ENCODE measurements around the gene INPP5D. TPM values are rescaled to one million over a fixed set of nuclear protein-coding genes. Genes with fewer than 3 reads are reported as not detected.
A peak's percentile ranks its signal among the peaks of the same experiment; 100 is the strongest.
"Not testable (repeated sequence)": the region's sequence is repeated elsewhere in the genome, so short reads cannot be mapped to it uniquely, and the experiment has no call there.

INPP5D gene
- total RNA-seq, 1 donor from 2014 or later: 58.5 TPM

DNA sequence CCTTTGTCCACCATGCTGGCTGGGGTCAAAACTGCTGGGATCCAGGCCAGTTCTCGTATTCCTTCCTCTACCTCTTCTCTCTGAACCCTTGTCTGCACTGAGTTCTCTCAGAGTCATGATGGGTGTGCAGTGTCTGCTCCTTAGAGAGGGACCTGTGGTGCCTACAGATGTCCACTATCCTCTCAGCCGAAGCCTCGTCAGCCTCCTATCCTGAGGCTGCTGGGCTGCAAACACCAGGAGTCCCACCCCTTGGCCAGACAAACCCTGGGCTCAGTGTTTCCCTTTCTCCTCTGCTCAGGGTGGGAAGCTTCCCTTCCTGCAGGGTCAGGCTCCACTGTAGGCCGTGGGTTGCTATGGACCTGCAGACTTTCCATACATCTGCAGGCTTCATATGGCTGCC, 2.3 kb downstream of the INPP5D start:
- H3K27ac Mint-ChIP-seq: peak overlapping the region; percentile 31
- H3K4me1 Mint-ChIP-seq (ENCODE audit: low read depth): peaks cover 45% of the 10 kb centered on the region
- H3K27me3 Mint-ChIP-seq (ENCODE audit: low read depth): no peaks in the 10 kb centered on the region
- intact Hi-C loops (cut with micrococcal nuclease): loop anchor here (5.0 to 10.0 kb wide), 3 partner anchors 168 to 365 kb away; partner anchors contain the start of genes ATG16L1 and GIGYF2
- H3K36me3 Mint-ChIP-seq (ENCODE audit: low read depth): peaks cover 46% of the 10 kb centered on the region
- H3K4me3 Mint-ChIP-seq (ENCODE audit: low read depth): peak overlapping the region; percentile 91
- no peak for DNase-seq (ENCODE audit: low spot score)
- H3K9me3 Mint-ChIP-seq: no peaks in the 10 kb centered on the region

DNA sequence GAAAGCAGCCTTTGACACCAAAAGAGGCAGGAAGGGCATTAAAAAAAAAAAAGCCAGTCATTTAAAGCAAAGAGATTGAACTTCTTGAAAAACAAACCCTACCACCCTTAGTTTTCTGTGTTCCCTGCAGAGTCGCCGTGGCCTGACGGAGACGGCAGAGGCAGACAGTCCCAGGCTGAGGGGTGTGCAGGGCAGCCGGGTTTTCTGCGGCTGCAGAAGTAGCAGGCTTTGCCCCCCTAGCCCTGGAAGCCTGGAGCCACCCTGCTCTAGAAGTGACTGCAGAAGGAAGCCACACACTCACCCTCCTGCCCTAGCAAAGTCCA, 2.8 kb downstream of the INPP5D start:
- Mint-ChIP-seq H3K27ac (no peak overlapping the region), H3K27me3 (ENCODE audit: low read depth) (no peaks in the 10 kb centered on the region), H3K9me3 (no peaks in the 10 kb centered on the region), H3K36me3 (ENCODE audit: low read depth) (peaks cover 47% of the 10 kb centered on the region), H3K4me3 (ENCODE audit: low read depth) (peak overlapping the region; percentile 91), H3K4me1 (ENCODE audit: low read depth) (peaks cover 45% of the 10 kb centered on the region)
- DNase-seq (ENCODE audit: low spot score): no peak
- intact Hi-C loops (cut with micrococcal nuclease): loop anchor here (5.0 to 10.0 kb wide), 3 partner anchors 168 to 366 kb away; partner anchors contain the start of genes ATG16L1 and GIGYF2

GRCh38 chr2:233063269-233063975, 3.3 kb downstream of the INPP5D start:
- H3K9me3 Mint-ChIP-seq: no peaks in the 10 kb centered on the region
- intact Hi-C loops (cut with micrococcal nuclease): loop anchor here (5.0 to 10.0 kb wide), 3 partner anchors 169 to 366 kb away; partner anchors contain the start of genes ATG16L1 and GIGYF2
- H3K4me3 Mint-ChIP-seq (ENCODE audit: low read depth): peak overlapping the region; percentile 91
- peaks cover 46% of the 10 kb centered on the region for H3K4me1 Mint-ChIP-seq (ENCODE audit: low read depth)
- no peak for DNase-seq (ENCODE audit: low spot score)
- H3K27me3 Mint-ChIP-seq (ENCODE audit: low read depth): no peaks in the 10 kb centered on the region
- peaks cover 48% of the 10 kb centered on the region for H3K36me3 Mint-ChIP-seq (ENCODE audit: low read depth)
- H3K27ac Mint-ChIP-seq: peak overlapping the region; percentile 16

- H3K9me3 Mint-ChIP-seq: no peaks in the 10 kb centered on the region
- peaks cover 48% of the 10 kb centered on the region for H3K4me1 Mint-ChIP-seq (ENCODE audit: low read depth)
- no peaks in the 10 kb centered on the region for H3K27me3 Mint-ChIP-seq (ENCODE audit: low read depth)
- no peak overlapping the region for H3K27ac Mint-ChIP-seq
- no peak for DNase-seq (ENCODE audit: low spot score)
- peaks cover 54% of the 10 kb centered on the region for H3K36me3 Mint-ChIP-seq (ENCODE audit: low read depth)
- intact Hi-C loops (cut with micrococcal nuclease): loop anchor here (5.0 to 10.0 kb wide), 3 partner anchors 169 to 367 kb away; partner anchors contain the start of genes ATG16L1 and GIGYF2
- peak overlapping the region; percentile 91 for H3K4me3 Mint-ChIP-seq (ENCODE audit: low read depth)
Observed at GRCh38 chr2:233063976-233064411, 3.9 kb downstream of the INPP5D start.

DNA sequence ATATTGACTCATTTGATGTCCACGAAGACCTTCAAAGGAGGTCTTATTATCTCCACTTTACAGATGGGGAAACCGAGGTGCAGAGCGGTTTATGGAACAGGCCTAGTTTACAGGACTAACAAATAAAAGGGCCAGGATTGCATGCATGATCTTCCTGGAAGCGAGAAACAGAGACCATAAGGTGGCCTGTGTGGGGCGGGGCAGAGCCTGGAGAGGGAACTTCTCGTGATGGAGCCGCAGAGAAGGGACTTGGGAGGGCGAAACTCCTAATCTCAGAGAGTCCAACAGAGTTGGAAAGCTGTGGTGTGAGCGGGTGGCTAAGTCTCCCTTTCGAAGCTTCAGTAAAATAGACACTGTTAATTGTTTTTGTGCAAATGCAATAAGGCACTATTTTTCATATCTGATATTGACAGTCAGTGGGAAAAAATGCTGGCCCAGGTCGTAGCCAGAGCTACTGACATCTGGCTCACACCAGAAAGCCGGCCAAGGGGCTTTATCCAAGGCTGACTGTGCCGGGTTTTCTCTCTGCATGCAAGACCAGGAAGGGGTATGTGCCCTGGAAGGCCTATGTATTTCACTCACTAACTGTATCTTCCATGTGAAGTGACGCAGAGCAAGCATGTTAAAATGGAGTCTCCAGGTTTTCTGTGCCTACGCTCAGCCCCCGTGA, 4.5 kb downstream of the INPP5D start:
- Mint-ChIP-seq H3K9me3 (no peaks in the 10 kb centered on the region), H3K36me3 (ENCODE audit: low read depth) (peaks cover 59% of the 10 kb centered on the region), H3K4me3 (ENCODE audit: low read depth) (no peak overlapping the region), H3K27me3 (ENCODE audit: low read depth) (no peaks in the 10 kb centered on the region), H3K27ac (no peak overlapping the region), H3K4me1 (ENCODE audit: low read depth) (peaks cover 48% of the 10 kb centered on the region)
- DNase-seq (ENCODE audit: low spot score): no peak
- intact Hi-C loops (cut with micrococcal nuclease): loop anchor here (5.0 to 10.0 kb wide), 3 partner anchors 170 to 367 kb away; partner anchors contain the start of genes ATG16L1 and GIGYF2

DNA sequence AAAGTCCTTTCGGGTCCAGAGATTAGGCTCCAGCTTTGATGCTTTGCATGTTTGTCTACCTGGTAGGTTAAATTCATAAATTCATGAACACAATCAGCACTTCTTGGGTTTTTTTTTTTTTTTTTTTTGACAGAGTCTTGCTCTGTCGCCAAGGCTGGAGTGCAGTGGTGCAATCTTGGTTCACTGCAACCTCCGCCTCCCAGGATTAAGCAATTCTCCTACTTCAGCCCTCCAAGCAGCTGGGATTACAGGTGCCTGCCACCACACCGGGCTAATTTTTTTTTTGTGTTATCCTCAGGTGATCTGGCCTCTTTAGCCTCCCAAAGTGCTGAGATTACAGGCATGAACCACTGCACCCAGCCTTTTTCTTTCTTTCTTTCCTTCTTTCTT, 5.1 kb downstream of the INPP5D start:
- H3K4me1 Mint-ChIP-seq (ENCODE audit: low read depth): peaks cover 47% of the 10 kb centered on the region
- H3K27ac Mint-ChIP-seq: not testable (repeated sequence)
- intact Hi-C loops (cut with micrococcal nuclease): loop anchor here (10.0 kb wide), 1 partner anchor 170 kb away; no protein-coding TSS in a partner anchor

DNA sequence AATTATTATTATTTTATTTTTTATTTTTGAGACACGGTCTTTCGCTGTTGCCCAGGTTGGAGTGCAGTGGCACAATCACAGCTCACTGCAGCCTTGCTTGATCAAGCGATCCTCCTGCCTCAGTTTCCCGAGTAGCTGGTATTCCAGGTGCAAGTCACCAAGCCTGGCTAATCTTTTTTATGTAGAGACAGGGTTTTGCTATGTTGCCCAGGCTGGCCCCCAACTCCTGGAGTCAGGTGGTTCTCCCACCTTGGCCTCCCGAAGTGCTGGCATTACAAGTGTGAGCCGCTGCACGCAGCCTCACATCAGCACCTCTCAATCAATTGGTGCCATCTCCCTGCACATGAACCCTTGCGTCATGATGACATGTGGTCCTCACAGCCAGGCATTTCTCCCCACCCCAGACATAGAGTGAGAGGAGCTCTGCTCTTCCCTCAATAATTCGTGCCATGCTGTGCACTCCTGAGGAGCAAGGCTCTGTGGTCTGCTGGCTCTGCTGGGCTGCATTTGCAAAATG, 5.9 kb downstream of the INPP5D start:
- no peaks in the 10 kb centered on the region for H3K9me3 Mint-ChIP-seq
- intact Hi-C loops (cut with micrococcal nuclease): loop anchor here (10.0 kb wide), 1 partner anchor 171 kb away; no protein-coding TSS in a partner anchor
- H3K27ac Mint-ChIP-seq: no peak overlapping the region
- DNase-seq (ENCODE audit: low spot score): no peak
- H3K36me3 Mint-ChIP-seq (ENCODE audit: low read depth): peaks cover 59% of the 10 kb centered on the region
- H3K4me3 Mint-ChIP-seq (ENCODE audit: low read depth): no peak overlapping the region
- no peaks in the 10 kb centered on the region for H3K27me3 Mint-ChIP-seq (ENCODE audit: low read depth)
- peaks cover 53% of the 10 kb centered on the region for H3K4me1 Mint-ChIP-seq (ENCODE audit: low read depth)

More for the DNA sequence above, 5.1 kb downstream of the INPP5D start:
- H3K36me3 Mint-ChIP-seq (ENCODE audit: low read depth): peaks cover 59% of the 10 kb centered on the region
- not testable (repeated sequence) for H3K9me3 Mint-ChIP-seq; H3K27me3 Mint-ChIP-seq (ENCODE audit: low read depth); H3K4me3 Mint-ChIP-seq (ENCODE audit: low read depth); DNase-seq (ENCODE audit: low spot score)

- Mint-ChIP-seq H3K36me3 (ENCODE audit: low read depth) (peaks cover 40% of the 10 kb centered on the region), H3K4me1 (ENCODE audit: low read depth) (peaks cover 41% of the 10 kb centered on the region), H3K4me3 (ENCODE audit: low read depth) (no peak overlapping the region), H3K27ac (peak overlapping the region; percentile 19), H3K27me3 (ENCODE audit: low read depth) (no peaks in the 10 kb centered on the region), H3K9me3 (peaks cover 10% of the 10 kb centered on the region)
- intact Hi-C loops (cut with micrococcal nuclease): loop anchor here (10.0 kb wide), 1 partner anchor 174 kb away; no protein-coding TSS in a partner anchor
- no peak for DNase-seq (ENCODE audit: low spot score)
Observed at GRCh38 chr2:233068762-233069418, 8.7 kb downstream of the INPP5D start.

DNA sequence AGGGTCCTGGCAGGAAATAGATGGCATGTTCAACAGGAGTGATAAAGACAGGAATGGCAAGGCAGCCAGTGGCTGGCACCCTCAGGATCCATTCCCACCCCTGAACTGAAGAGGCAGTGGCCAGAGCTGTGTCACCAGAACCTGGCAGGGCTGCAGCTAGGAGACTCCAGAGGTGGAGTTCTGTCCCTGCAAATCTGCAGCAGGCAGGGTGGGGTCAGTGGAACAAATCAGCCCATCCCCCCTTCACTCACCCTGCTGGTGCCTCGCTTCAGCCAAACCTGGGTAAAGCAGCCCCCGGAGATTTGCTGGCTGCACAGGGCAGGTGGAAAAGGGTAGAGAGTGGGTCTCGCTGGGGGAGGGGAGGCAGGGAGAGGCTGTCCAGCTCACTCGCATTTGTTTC, 12.7 kb downstream of the INPP5D start:
- Mint-ChIP-seq H3K36me3 (ENCODE audit: low read depth) (peaks cover 20% of the 10 kb centered on the region), H3K27ac (no peak overlapping the region), H3K4me1 (ENCODE audit: low read depth) (peaks cover 25% of the 10 kb centered on the region), H3K27me3 (ENCODE audit: low read depth) (no peaks in the 10 kb centered on the region), H3K4me3 (ENCODE audit: low read depth) (no peak overlapping the region), H3K9me3 (peaks cover 10% of the 10 kb centered on the region)
- intact Hi-C loops (cut with micrococcal nuclease): no loop called here
- DNase-seq (ENCODE audit: low spot score): no peak

- no peaks in the 10 kb centered on the region for H3K27me3 Mint-ChIP-seq (ENCODE audit: low read depth)
- H3K27ac Mint-ChIP-seq: no peak overlapping the region
- DNase-seq (ENCODE audit: low spot score): no peak
- intact Hi-C loops (cut with micrococcal nuclease): no loop called here
- peaks cover 23% of the 10 kb centered on the region for H3K36me3 Mint-ChIP-seq (ENCODE audit: low read depth)
- peaks cover 25% of the 10 kb centered on the region for H3K4me1 Mint-ChIP-seq (ENCODE audit: low read depth)
- no peak overlapping the region for H3K4me3 Mint-ChIP-seq (ENCODE audit: low read depth)
- H3K9me3 Mint-ChIP-seq: peaks cover 10% of the 10 kb centered on the region
Observed at GRCh38 chr2:233074106-233074505, 14.0 kb downstream of the INPP5D start.

DNA sequence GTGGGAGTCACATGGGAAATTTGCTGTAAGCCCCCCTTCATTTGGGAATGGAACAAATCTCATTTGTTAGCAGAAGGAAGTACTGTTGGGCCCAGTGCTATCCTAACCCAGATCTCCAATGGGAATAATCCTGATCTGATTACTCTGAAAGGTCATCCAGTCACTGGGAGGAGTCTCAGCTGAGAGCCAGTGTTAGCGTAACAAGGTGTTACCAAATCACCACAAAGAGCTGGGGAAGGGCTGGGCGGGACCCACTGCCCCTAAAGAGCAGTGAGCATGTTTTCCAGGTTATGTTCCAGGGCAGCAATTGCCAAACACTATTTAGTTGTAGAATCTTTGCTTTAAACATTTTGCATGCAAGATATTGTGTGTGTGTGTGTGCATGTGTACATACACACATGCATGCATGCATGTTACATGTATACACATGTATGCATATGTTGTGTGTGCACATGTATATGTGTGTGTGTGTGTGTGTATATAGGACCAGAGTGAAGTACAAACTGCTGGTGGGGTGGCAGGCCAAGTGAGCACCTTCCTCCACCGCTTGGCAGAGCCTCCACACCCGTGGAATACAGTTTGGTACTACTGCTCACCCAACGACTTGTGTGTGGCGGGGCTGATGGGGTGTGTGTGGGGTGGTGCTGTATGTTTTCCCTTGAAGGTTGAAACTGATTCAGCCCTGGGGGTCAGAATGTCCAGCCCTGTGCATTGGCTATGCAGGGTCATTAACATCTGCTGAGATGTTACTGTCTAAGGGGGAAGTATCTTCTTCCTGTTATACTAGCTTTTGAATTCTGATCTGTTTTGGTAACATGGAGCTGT, 15.2 kb downstream of the INPP5D start:
- no peak overlapping the region for H3K4me3 Mint-ChIP-seq (ENCODE audit: low read depth)
- intact Hi-C loops (cut with micrococcal nuclease): no loop called here
- no peaks in the 10 kb centered on the region for H3K27me3 Mint-ChIP-seq (ENCODE audit: low read depth)
- peaks cover 31% of the 10 kb centered on the region for H3K4me1 Mint-ChIP-seq (ENCODE audit: low read depth)
- no peak for DNase-seq (ENCODE audit: low spot score)
- no peak overlapping the region for H3K27ac Mint-ChIP-seq
- H3K9me3 Mint-ChIP-seq: peaks cover 10% of the 10 kb centered on the region
- peaks cover 27% of the 10 kb centered on the region for H3K36me3 Mint-ChIP-seq (ENCODE audit: low read depth)

GRCh38 chr2:233075966-233076339, 15.8 kb downstream of the INPP5D start:
- intact Hi-C loops (cut with micrococcal nuclease): no loop called here
- H3K36me3 Mint-ChIP-seq (ENCODE audit: low read depth): peaks cover 32% of the 10 kb centered on the region

More at GRCh38 chr2:233075966-233076339, 15.8 kb downstream of the INPP5D start:
- H3K27me3 Mint-ChIP-seq (ENCODE audit: low read depth): no peaks in the 10 kb centered on the region
- H3K4me3 Mint-ChIP-seq (ENCODE audit: low read depth): no peak overlapping the region
- peaks cover 10% of the 10 kb centered on the region for H3K9me3 Mint-ChIP-seq
- no peak for DNase-seq (ENCODE audit: low spot score)
- peaks cover 32% of the 10 kb centered on the region for H3K4me1 Mint-ChIP-seq (ENCODE audit: low read depth)
- H3K27ac Mint-ChIP-seq: no peak overlapping the region

Data from activated T-helper 2 cell treated with anti-CD3 and anti-CD28 coated beads, Interferon-gamma antibody, Interleukin-2, Interleukin-4, amounts not matched to agents 10 μg/mL and 5 μg/mL and 100 μg/mL, durations not matched to agents 14 hours and 24 hours and 36 hours (primary cell).